Esophagus muscularis mucosa (tissue), 3 donors: ENCODE data around the gene ADA.

Source experiments
- CTCF ChIP-seq, 3 experiments: fragments of 200-600 bp in 2 of 3; fragments of 450-650 bp in 1 of 3; sonication (generic) in 2 of 3; IDR thresholded peaks; one replicate each; pipeline ENCODE4 v1.5.1; 2017 to 2019; ENCODE audit warnings: antibody characterized with exemption in 3 of 3, mild to moderate bottlenecking in 2 of 3, moderate library complexity in 1 of 3
- POLR2A ChIP-seq: fragments of 450-650 bp; IDR thresholded peaks from one replicate; pipeline ENCODE4 v1.6.1; 2017; ENCODE audit warnings: antibody characterized with exemption, moderate library complexity, mild to moderate bottlenecking, low read depth

GRCh38 chr20:44644230-44644617 lies 7.3 kb downstream of the ADA start:
- TF ChIP-seq CTCF (IDR thresholded peaks at IDR 0.05) (no peak), POLR2A (no peak)
